NCI-H1436 treated with DMSO at 0.1 percent for 48 hours (cell line): ENCODE data around the gene SNX33.
A peak's percentile ranks its signal among the peaks of the same experiment; 100 is the strongest.
"Not testable (repeated sequence)": the region's sequence is repeated elsewhere in the genome, so short reads cannot be mapped to it uniquely, and the experiment has no call there.

Experiments
- DNase-seq: peaks from one replicate; lab custom pipeline; 2025; lab: John Stamatoyannopoulos, UW

The SNX33 gene

DNA sequence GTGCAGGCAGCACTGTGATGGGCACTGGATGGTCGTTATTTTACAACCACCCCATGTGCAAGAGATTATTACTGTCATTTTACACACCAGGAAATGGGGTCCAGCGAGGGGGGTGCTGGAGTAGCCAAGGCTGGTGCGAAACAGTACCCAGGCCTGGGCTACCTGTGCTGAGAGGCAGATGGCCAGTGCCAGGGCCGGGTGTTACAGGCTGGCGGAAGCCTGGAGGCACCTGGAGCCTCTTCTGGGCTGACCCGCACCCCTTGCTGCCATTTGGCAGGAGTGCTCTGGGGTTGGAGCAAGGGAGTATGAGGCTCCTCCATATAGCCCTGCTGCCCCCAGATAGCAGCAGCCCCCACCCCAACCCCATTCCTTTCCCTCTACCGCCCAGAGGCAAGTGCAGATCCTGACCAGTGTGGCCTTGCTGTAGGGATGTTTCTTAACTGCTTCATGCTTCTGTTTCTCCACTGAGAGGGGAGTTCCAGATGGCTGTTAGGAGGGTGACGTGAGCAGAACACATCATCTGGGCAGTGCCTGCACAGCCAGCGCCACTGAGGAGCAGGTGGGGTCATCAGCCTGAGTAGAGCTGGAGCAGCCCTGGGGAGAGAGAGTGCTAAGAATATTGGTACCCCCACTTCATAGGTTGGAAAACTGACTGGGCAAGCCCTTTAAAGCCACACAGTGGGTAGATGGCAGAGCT lies 15.3 kb downstream of the SNX33 start:
- DNase-seq, result no peak

GRCh38 chr15:75663931-75664421 lies 16.3 kb downstream of the SNX33 start:
- no peak for DNase-seq

GRCh38 chr15:75666823-75667501 lies 19.2 kb downstream of the SNX33 start:
- DNase-seq, result no peak

DNA sequence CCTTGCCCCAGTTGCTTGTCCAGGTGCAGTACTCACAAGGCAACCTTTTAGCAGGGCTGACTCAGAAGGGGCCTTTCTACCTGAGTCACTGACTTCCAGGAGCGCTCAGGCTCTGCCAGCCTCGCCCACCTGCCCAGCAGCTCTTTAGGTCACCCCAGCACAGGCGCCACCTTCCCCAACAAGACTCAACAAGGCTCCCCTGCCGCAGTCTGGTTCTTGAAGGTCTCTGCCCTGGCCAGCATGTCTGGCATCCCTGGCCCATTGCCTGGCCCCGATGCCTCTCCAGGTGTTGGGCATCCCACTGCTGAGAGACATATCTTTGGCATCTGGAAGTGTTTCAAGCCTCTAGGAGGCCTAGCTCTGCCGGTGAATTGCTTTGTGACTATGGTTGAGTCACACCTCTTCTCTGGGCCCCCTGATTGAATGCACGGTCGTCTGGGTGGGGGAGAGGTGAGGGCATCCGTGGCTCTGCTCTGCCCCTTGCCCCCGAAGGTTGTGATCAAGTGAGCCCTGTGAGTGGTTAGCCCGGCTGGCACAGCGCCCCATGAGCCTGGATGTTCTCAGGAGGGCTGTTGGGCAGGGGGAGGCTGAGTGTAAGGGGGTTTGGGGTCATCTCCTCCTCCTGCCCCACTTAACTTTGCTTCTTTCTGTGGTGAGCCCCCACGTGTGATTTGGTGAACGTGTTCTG lies 21.6 kb downstream of the SNX33 start:
- DNase-seq, result no peak

DNA sequence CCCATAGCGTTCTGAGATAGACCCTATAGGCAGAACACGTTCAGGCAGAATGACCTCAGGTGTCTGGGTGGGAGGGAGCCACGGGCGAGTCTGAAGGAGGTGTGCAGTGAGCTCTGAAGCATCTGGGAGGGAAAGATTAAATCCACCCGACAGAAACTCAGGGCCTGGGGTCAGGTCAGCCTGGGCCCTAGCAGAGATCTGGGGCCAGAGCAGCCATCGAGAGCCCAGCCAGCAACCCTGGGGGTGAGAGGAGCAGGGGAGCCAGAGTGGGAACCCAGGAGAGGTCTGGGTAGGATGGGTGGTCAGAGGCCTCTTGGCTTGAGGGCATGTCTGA lies 22.1 kb downstream of the SNX33 start:
- no peak for DNase-seq

DNA sequence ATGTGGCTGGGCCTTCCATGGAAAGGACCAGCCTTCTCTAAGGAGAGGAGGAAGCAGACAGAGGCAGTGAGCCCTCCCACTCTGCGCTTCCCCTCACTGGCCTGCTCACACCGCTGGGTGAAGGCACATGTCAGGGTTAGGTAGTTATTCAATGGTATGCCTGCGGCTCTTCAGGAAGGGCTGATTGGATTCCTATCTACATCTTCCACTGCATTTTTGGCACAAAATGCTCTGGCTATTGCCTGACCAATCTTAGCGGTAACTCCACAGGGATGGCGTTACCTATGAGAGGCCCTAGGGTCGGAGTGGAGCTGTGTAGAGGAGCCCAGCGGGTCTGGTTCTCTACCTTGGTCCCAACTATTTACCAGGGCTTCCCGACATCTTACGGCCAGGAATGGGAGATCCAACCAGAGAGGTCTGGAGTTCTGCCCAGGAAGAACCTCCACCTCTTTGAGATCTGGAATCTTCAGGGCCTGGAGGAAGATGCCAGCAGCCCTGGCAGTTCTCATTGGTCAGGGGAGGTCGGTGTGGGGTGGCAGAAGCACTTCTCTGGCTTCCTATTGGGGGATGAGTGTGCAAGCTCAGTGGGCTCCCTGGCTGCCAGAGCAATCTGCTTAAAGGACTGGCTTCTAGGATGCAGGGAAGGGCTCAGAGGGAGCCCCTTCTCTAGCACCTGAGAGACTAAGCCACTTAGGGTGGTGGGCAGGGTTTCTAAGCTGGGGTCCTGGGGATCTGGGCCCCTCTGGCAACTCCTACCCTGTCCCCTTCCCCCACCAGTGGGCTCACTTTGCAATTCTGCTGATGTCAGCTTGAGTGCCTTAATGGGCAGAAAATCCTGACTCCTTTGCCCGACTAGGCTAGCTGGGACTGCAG lies 24.3 kb downstream of the SNX33 start:
- no peak for DNase-seq

GRCh38 chr15:75672646-75673425 lies 25.1 kb downstream of the SNX33 start:
- no peak for DNase-seq

GRCh38 chr15:75673426-75674235 lies 25.9 kb downstream of the SNX33 start:
- peak; percentile 18 for DNase-seq

- DNase-seq, result no peak
Measured at GRCh38 chr15:75674366-75674765, 26.7 kb downstream of the SNX33 start.

DNA sequence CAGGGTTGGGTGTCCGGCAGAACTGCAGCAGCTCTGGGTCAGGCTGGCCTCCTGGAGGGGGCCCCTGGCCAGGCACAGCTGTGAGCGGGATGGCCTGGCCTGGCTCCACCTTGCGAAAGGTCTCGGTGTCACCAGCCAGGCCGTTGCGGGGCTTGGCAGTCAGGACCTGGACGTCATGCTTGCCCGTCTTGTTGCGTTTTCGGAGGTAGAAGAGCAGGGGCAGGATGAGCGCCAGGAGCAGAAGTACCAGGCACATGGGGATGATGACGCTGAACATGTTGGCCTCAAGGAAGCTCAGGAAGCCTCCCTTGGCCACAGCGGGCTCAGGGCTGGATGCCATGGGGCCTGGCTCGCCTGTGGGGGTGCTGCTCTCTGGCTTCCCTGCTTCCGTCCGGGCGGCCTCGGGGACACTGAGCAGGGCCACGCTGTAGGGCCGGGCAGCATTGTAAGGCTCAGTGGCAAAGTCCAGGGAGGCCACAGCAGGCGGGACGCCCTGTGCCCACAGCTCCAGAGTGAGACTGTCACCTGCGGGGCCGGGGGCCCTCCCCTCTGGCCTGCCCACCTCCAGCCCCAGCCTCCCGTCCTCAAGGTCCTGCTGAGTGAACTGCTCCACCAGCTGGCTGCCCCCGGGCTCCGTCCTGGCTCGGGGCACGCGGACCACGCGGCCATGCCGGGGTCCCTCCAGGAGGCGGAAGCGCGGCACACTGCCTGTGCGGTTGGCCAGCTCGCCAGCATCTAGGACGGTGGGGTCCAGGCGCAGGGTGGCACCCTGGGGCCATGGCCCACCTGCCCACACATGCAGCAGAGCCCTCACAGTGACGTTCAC lies 28.1 kb downstream of the SNX33 start:
- no peak for DNase-seq

DNA sequence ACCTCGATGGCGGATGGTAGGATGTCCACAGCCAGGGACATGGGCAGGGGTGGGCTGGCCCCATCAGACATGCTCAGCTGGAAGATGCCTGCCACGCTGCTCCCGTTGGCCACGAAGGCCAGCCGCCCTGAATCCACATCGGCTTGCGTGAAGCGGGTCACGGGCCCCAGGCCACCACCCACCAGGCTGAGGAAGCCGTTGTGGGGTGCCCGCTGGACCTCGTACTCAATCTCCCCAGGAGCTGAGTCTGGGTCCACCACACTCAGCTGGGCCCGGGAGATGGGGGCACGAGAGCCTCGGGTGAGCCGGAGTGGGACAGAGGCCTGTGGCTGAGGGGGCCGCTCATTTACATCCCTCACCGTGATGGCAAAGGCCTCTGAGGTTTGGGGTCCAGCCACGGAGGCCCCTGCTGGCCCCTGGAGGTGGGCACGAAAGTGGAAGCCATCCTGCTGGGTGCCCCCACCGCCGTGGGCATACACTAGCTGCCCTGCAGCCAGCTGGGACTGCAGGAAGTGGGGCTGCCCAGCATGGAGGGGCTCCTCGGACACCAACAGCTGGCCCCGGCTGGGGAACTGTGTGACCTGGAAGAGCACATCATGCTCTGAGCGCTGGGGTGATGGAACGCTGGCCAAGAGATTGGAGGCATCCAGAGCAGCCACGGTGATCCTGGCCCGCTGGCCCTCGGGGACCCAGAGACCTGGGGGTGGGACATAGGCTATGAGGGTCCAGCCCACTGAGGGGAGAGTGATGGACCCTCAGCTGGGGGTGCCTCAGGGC lies 29.2 kb downstream of the SNX33 start:
- no peak for DNase-seq

DNA sequence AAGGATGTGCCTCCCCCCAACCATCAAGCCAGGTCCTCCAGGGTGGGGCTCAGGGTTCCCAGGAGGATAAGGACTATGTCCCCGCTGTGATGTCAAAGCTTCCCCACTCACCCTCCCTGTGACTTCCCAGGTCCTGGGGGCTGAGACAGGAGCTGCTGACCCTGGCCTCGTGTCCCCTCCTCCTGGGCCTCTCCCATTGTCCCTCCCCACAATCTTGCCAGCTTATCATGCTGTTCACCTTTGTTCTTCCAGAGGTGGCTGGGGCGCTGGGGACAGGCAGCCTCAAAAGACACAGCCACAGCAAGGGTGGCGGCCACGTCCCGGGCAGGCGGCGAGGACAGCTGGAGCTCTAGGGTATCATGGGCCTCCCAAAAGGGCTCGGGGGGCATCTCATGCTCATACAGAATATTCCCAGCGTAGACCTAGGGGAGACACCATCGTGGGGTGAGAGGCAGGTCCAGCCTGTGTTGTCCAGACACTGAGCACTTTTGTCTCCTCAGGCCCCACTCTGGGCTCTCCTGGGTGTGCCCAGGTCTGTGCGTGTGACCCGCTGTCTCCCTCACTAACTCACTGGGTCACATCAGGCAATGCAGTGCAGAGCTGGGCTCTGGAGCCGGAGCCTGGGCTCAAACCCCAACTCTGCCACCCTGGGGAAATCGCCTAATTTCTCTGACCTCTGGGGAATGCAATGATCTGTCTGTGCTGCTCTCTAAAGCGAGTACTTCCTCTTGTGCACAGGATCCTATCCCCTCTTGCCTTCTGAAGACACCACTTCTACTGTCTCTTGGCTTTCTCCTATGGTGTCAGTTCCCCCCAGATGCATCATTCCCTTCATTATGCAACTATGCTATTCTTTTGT lies 30.0 kb downstream of the SNX33 start:
- DNase-seq, result no peak

GRCh38 chr15:75678324-75678690 lies 30.6 kb downstream of the SNX33 start:
- not testable (repeated sequence) for DNase-seq

DNA sequence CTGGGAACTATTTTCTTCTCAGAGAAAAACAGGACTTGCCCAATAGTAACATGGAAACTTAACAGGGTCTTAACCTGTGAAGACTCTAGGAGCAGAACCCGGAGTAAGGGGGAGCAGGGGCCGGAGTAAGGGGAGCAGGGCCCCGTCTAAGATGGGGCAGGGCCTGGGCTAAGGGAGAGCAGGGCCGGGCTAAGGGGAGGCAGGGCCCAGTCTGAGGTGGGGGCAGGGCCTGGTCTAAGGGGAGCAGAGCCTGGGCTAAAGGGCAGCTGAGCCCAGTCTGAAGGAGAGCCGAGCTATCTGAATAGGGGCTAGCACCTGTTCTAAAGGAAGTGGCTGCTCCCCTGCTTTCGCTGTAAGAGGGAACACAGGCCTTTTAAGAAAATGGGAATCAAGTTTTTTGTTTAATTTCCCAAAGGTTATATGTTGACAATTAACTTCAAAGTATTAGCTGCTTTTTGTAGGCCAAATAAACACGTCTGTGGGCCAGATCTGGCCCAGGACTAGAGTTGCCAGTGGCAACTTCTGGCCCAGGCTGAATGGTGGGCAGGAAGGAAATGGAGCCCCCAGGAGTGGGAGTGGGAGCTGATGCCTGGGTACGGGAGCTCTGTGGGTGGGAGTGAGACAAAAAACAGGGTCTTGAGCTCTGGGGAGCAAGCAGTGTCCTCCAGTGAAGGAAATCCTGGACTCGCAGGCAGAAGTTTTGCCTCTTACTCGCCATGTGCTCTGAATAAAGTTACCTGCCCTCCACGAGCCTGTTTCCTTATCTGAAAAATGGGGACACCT lies 32.5 kb downstream of the SNX33 start:
- DNase-seq, result no peak

- no peak for DNase-seq
Measured at GRCh38 chr15:75682181-75683135, 34.7 kb downstream of the SNX33 start.
